HCT116 (cell line): ENCODE results near the gene GCNT1. TPM values are rescaled to one million over a fixed set of nuclear protein-coding genes. Genes with fewer than 3 reads are reported as not detected.

Experiments
- ATAC-seq: fragments of 200-7000 bp; cut with Tn5 transposase; 2 replicates; pipeline ENCODE4 v1.9.1; 2020; ENCODE audit warnings: mild to moderate bottlenecking, moderate library complexity
- BruUV-seq: library from RNA; stranded (reverse); fragments of 400-500 nt; replicated peaks from 2 replicates; lab custom pipeline; 2021; lab: Mats Ljungman, UMichigan
- CTCF ChIA-PET: fragments of 300-600 bp; sonication (Branson Sonifier 250); formaldehyde crosslinking; loops from one replicate; lab custom pipeline; 2021; ENCODE audit warnings: antibody characterized with exemption; lab: Charles Lee
- POLR2A ChIA-PET: fragments of 300-600, 350-600 bp; sonication (Branson Sonifier 250); formaldehyde crosslinking; loops from one replicate; lab custom pipeline; 2021; ENCODE audit warnings: antibody characterized with exemption; lab: Charles Lee
- RAD21 ChIA-PET, 2 experiments: fragments of 300-600 bp; sonication (Branson Sonifier 250); formaldehyde crosslinking; loops; one replicate each; lab custom pipeline; 2023; ENCODE audit warnings: low total read pairs in 2 of 2; ENCODE audit not compliant: uncharacterized antibody in 2 of 2, unreplicated experiment in 2 of 2, low non-redundant PET in 1 of 2; lab: Charles Lee
- DNase-seq: peaks from one replicate; pipeline ENCODE4 v3.0.0-alpha.2; 2010; ENCODE audit warnings: low read depth, low spot score
- H2AFZ ChIP-seq: fragments of 200-600 bp; shearing (Covaris generic), sonication (generic); 2 replicates; pipeline ENCODE4 v1.6.1; 2017; ENCODE audit warnings: low read depth, mixed run types, mixed read lengths, antibody characterized with exemption, low read length; ENCODE audit not compliant: poor library complexity, severe bottlenecking
- H3K27ac ChIP-seq: 2 replicates; pipeline ENCODE4 v1.5.1; 2012; ENCODE audit warnings: low read depth, low read length
- H3K27me3 ChIP-seq: fragments of 200-600 bp; sonication (generic); 2 replicates; pipeline ENCODE4 v1.6.1; 2016; ENCODE audit warnings: mixed run types, low read length, mixed read lengths; ENCODE audit not compliant: insufficient read depth
- H3K36me3 ChIP-seq, 2 experiments: fragments of 200-500 bp in 1 of 2; fragments of 200-600 bp in 1 of 2; sonication (Bioruptor generic) in 1 of 2; sonication (generic) in 1 of 2; 2 replicates each; pipeline versions ENCODE4 v1.5.1 to v1.6.1; 2014 to 2016; ENCODE audit warnings: low read length in 2 of 2, inconsistent platforms in 1 of 2, mixed read lengths in 1 of 2, mixed run types in 1 of 2; ENCODE audit not compliant: insufficient read depth in 2 of 2, control insufficient read depth in 1 of 2
- H3K4me1 ChIP-seq, 2 experiments: fragments of 200-600 bp in 1 of 2; sonication (generic) in 1 of 2; 2 replicates each; pipeline versions ENCODE4 v1.5.1 to v1.6.1; 2012 to 2017; ENCODE audit warnings: low read length in 2 of 2, inconsistent platforms in 1 of 2, mild to moderate bottlenecking in 1 of 2, mixed read lengths in 1 of 2, mixed run types in 1 of 2, moderate library complexity in 1 of 2; ENCODE audit not compliant: insufficient read depth in 2 of 2, control insufficient read depth in 1 of 2
- H3K4me2 ChIP-seq: fragments of 200-600 bp; sonication (generic); 2 replicates; pipeline ENCODE4 v1.6.1; 2017; ENCODE audit warnings: mixed run types, low read length, mixed read lengths
- H3K4me3 ChIP-seq, 2 experiments: fragments of 200-600 bp in 1 of 2; sonication (generic) in 1 of 2; replicated peaks in 1 of 2; 2 replicates each; pipeline ENCODE4 v1.5.1; 2011 to 2016; ENCODE audit warnings: low read length in 2 of 2, control low read depth in 1 of 2, low read depth in 1 of 2, mild to moderate bottlenecking in 1 of 2, mixed read lengths in 1 of 2, mixed run types in 1 of 2
- H3K79me2 ChIP-seq: fragments of 200-600 bp; sonication (generic); 2 replicates; pipeline ENCODE4 v1.6.1; 2017; ENCODE audit warnings: mild to moderate bottlenecking, mixed run types, low read length, moderate library complexity, mixed read lengths; ENCODE audit not compliant: insufficient read depth
- H3K9ac ChIP-seq: fragments of 200-600 bp; sonication (generic); 2 replicates; pipeline ENCODE4 v1.6.1; 2016; ENCODE audit warnings: low read length, mixed read lengths
- H3K9me2 ChIP-seq: fragments of 200-600 bp; sonication (generic), shearing (Covaris generic); 2 replicates; pipeline ENCODE4 v1.6.1; 2017; ENCODE audit warnings: mixed run types, mild to moderate bottlenecking, moderate library complexity; ENCODE audit not compliant: insufficient read depth
- H3K9me3 ChIP-seq, 2 experiments: fragments of 200-500 bp in 1 of 2; fragments of 200-600 bp in 1 of 2; sonication (Bioruptor generic) in 1 of 2; sonication (generic) in 1 of 2; 2 replicates each; pipeline ENCODE4 v1.6.1; 2014 to 2017; ENCODE audit warnings: low read length in 2 of 2, mixed read lengths in 2 of 2, inconsistent platforms in 1 of 2, low read depth in 1 of 2, mild to moderate bottlenecking in 1 of 2, mixed run types in 1 of 2, moderate library complexity in 1 of 2; ENCODE audit not compliant: control insufficient read depth in 1 of 2, insufficient read depth in 1 of 2
- H4K20me1 ChIP-seq: fragments of 200-600 bp; sonication (generic), shearing (Covaris generic); 2 replicates; pipeline ENCODE4 v1.6.1; 2017; ENCODE audit warnings: mixed run types, mild to moderate bottlenecking, moderate library complexity; ENCODE audit not compliant: insufficient read depth
- ATF3 ChIP-seq: IDR thresholded peaks from 2 replicates; pipeline ENCODE4 v1.6.1; 2012
- CBX3 ChIP-seq: IDR thresholded peaks from 2 replicates; pipeline ENCODE4 v1.6.1; 2012; ENCODE audit warnings: low read depth
- CEBPB ChIP-seq: IDR thresholded peaks from 2 replicates; pipeline ENCODE4 v1.6.1; 2012; ENCODE audit warnings: low read depth
- EGR1 ChIP-seq: IDR thresholded peaks from 2 replicates; pipeline ENCODE4 v1.6.1; 2012; ENCODE audit warnings: low read depth
- ELF1 ChIP-seq: IDR thresholded peaks from 2 replicates; pipeline ENCODE4 v1.6.1; 2012; ENCODE audit warnings: low read depth, borderline replicate concordance
- EZH2 ChIP-seq: fragments of 200-600 bp; sonication (generic); IDR thresholded peaks from 2 replicates; pipeline ENCODE4 v1.6.1; 2017; ENCODE audit warnings: antibody characterized with exemption, mixed run types
- EZH2phosphoT487 ChIP-seq: fragments of 200-600 bp; IDR thresholded peaks from 2 replicates; pipeline ENCODE4 v1.6.1; 2018; ENCODE audit warnings: antibody characterized with exemption, borderline replicate concordance
- JUND ChIP-seq: IDR thresholded peaks from 2 replicates; pipeline ENCODE4 v1.6.1; 2012
- MAX ChIP-seq: IDR thresholded peaks from 2 replicates; pipeline ENCODE4 v1.6.1; 2012
- POLR2A ChIP-seq: IDR thresholded peaks from 2 replicates; pipeline ENCODE4 v1.7.0; 2011; ENCODE audit warnings: borderline replicate concordance; ENCODE audit not compliant: insufficient read depth, insufficient read length; ENCODE audit errors: extremely low read depth
- POLR2AphosphoS5 ChIP-seq: IDR thresholded peaks from 2 replicates; pipeline ENCODE4 v1.6.1; 2011; ENCODE audit warnings: mild to moderate bottlenecking, low read depth, low read length, moderate library complexity
- RAD21 ChIP-seq: IDR thresholded peaks from 2 replicates; pipeline ENCODE4 v1.6.1; 2012; ENCODE audit warnings: low read depth, mild to moderate bottlenecking
- REST ChIP-seq: IDR thresholded peaks from 2 replicates; pipeline ENCODE4 v1.6.1; 2012; ENCODE audit warnings: low read depth
- SIN3A ChIP-seq: IDR thresholded peaks from 2 replicates; pipeline ENCODE4 v1.6.1; 2012; ENCODE audit warnings: low read depth
- SP1 ChIP-seq: IDR thresholded peaks from 2 replicates; pipeline ENCODE4 v1.6.1; 2012; ENCODE audit warnings: low read depth
- SRF ChIP-seq: IDR thresholded peaks from 2 replicates; pipeline ENCODE4 v1.6.1; 2012; ENCODE audit warnings: low read depth
- ZBTB33 ChIP-seq: IDR thresholded peaks from 2 replicates; pipeline ENCODE4 v1.6.1; 2011; ENCODE audit warnings: mild to moderate bottlenecking, low read length, moderate library complexity; ENCODE audit not compliant: insufficient replicate concordance; ENCODE audit errors: extremely low read depth
- ZFX ChIP-seq: fragments of 450-650 bp; IDR thresholded peaks from 2 replicates; pipeline ENCODE4 v1.6.1; 2017
- ZNF274 ChIP-seq: fragments of 200-500 bp; sonication (Bioruptor generic); IDR thresholded peaks from 2 replicates; pipeline ENCODE4 v1.6.1; 2014; ENCODE audit warnings: mild to moderate bottlenecking, low read depth, low read length, inconsistent platforms
- intact Hi-C: fragments of 100-400 bp; cut with micrococcal nuclease; formaldehyde crosslinking; loops from 2 replicates; pipeline ENCODE4 v1.10.0; 2022
- total RNA-seq: library from RNA; stranded (reverse); gene quantifications from one replicate; pipeline ENCODE4 v1.2.1, GENCODE V29; 2021; ENCODE audit not compliant: unreplicated experiment

GCNT1 gene
- total RNA-seq, 1 experiment from 2014 or later: 5.8 TPM

GRCh38 chr9:76417394-76417793 lies 41.6 kb upstream of the GCNT1 start:
- ChIA-PET RAD21 (no interaction called here), POLR2A (no interaction called here), CTCF (interaction anchor here (1.1 kb wide), 1 partner anchor 241 kb away, joined by 3 read pairs; no protein-coding TSS in a partner anchor)
- ATAC-seq: no peak
- H3K4me1 ChIP-seq: peaks cover 0 to 4% of the 10 kb centered on the region in 2 experiments; a peak in 1 of 4 replicates
- H3K27me3 ChIP-seq: no peaks in the 10 kb centered on the region
- no peak for DNase-seq
- H3K4me3 ChIP-seq: no peak overlapping the region
- H3K27ac ChIP-seq: no peak overlapping the region
- no peak overlapping the region for H2AFZ ChIP-seq
- no peaks in the 10 kb centered on the region for H3K36me3 ChIP-seq
- TF ChIP-seq ELF1 (no peak), POLR2A (no peak), SP1 (no peak), ZFX (no peak), EZH2 (no peak), POLR2AphosphoS5 (no peak), ATF3 (no peak), EGR1 (no peak), REST (no peak), CBX3 (no peak), ZBTB33 (no peak), SRF (no peak), ZNF274 (no peak), EZH2phosphoT487 (no peak), RAD21 (no peak), MAX (no peak), JUND (no peak), CEBPB (no peak), SIN3A (no peak)
- H3K9me2 ChIP-seq: 0 out of 2 replicates have a peak, but pooled peaks cover 4% of the 10 kb centered on the region
- BruUV-seq: no TSS peak
- H3K79me2 ChIP-seq: no peaks in the 10 kb centered on the region
- no peak overlapping the region for H3K4me2 ChIP-seq
- no peak overlapping the region for H3K9ac ChIP-seq
- intact Hi-C loops: no loop called here
- H3K9me3 ChIP-seq: no peaks in the 10 kb centered on the region
- H4K20me1 ChIP-seq: no peaks in the 10 kb centered on the region
